Measurements from ENCODE around the gene HDAC7. TPM values are rescaled to one million over a fixed set of nuclear protein-coding genes. Genes with fewer than 3 reads are reported as not detected.

Gene HDAC7
- total and polyA plus RNA-seq, 2 donors from 2014 or later: 35.0 to 132 TPM

GRCh38 chr12:47785036-47785886, 34.4 kb downstream of the HDAC7 start:
- Histone ChIP-seq H3K9me3 (ENCODE audit: control insufficient read depth in 2 of 3, insufficient read depth in 1 of 3, low read length in 3 of 3) (no peaks in the 10 kb centered on the region), H3K4me3 (ENCODE audit: low read length in 3 of 3) (no peak overlapping the region), H3K4me1 (ENCODE audit: control insufficient read depth in 2 of 3, insufficient read depth in 2 of 3, low read depth in 1 of 3, low read length in 3 of 3) (no peaks in the 10 kb centered on the region), H3K9ac (ENCODE audit: low read length in 3 of 3) (no peak overlapping the region), H3K27ac (ENCODE audit: low read depth in 2 of 2, low read length in 2 of 2) (no peak overlapping the region), H3K36me3 (ENCODE audit: control insufficient read depth in 2 of 3, insufficient read depth in 3 of 3, low read length in 3 of 3) (peaks cover 6 to 38% (median 28%) of the 10 kb centered on the region in 3 donors), H3K27me3 (ENCODE audit: control insufficient read depth, insufficient read depth, low read length) (no peaks in the 10 kb centered on the region)
- FAIRE-seq (no peak), DNase-seq (peak in 1 of 5 donors; percentile 62)
- intact Hi-C loops (cut with DNase I): loop anchor here (10.0 kb wide), 1 partner anchor 50 kb away; no protein-coding TSS in a partner anchor
- no peak for TF ChIP-seq CTCF (IDR thresholded peaks at IDR 0.05; ENCODE audit: borderline replicate concordance, extremely low read depth, insufficient read depth)

DNA sequence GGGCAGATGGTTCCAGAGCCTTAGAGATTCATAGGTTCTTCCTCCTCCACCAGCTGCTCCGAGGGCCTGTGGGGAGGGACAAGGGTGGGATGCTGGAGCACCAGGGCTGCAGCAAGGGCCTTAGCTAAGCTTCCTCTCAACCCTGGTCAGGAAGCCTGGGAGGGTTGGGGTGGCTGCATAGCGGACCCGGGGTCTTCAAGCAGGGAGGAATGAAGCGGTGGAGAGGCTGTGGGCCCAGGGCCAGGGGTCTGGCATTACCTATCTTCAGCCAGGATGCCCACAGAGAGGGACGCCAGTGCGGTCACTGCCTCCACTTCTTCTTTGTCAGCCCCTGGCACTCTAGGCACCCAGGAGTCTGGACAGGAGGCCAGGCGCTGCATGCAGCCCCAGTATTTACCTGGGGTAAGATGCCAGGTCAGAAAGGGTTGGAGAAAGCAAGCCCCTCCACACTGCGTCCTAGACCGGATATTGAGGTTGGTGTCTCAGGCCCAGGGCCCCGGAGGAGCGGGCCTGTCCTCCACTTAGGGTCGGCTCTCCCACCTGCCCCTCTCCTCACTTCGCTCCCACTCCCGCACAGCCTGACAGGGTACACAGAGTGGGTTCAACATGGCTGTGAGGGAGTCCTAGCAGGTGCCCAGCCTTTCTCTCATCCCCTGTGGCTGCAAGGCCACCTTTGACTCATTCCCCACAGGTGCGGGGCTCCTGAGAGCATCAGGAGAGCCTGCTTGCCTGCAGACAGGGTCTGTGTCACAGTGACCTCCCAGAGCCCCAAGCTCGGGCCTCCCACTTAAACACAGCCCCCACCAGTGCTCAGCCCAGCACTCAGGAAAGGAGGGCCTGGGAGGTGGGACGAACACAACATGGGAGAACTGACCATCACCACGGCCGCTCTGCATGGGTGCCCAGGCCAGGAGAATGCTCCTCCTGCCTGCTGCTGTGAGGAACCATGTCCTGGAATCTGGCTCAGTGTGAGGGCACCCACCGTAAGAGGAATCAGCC, 35.6 kb downstream of the HDAC7 start:
- no peak overlapping the region for H3K27ac ChIP-seq (ENCODE audit: low read depth in 2 of 2, low read length in 2 of 2)

More for the DNA sequence above, 35.6 kb downstream of the HDAC7 start:
- Histone ChIP-seq H3K9ac (ENCODE audit: low read length in 3 of 3) (no peak overlapping the region), H3K36me3 (ENCODE audit: control insufficient read depth in 2 of 3, insufficient read depth in 3 of 3, low read length in 3 of 3) (peaks cover 6 to 38% (median 26%) of the 10 kb centered on the region in 3 donors), H3K4me1 (ENCODE audit: control insufficient read depth in 2 of 3, insufficient read depth in 2 of 3, low read depth in 1 of 3, low read length in 3 of 3) (no peaks in the 10 kb centered on the region), H3K4me3 (ENCODE audit: low read length in 3 of 3) (no peak overlapping the region), H3K9me3 (ENCODE audit: control insufficient read depth in 2 of 3, insufficient read depth in 1 of 3, low read length in 3 of 3) (no peaks in the 10 kb centered on the region), H3K27me3 (ENCODE audit: control insufficient read depth, insufficient read depth, low read length) (no peaks in the 10 kb centered on the region)
- TF ChIP-seq CTCF (IDR thresholded peaks at IDR 0.05; ENCODE audit: borderline replicate concordance, extremely low read depth, insufficient read depth): no peak
- DNase-seq (peak in 1 of 5 donors; percentile 68), FAIRE-seq (no peak)
- intact Hi-C loops (cut with DNase I): loop anchor here (10.0 kb wide), 1 partner anchor 51 kb away; no protein-coding TSS in a partner anchor

Data from kidney (tissue), 14 donors.